HG03442 (cell line): Measurements from ENCODE around the gene MYO1E.
"Not testable (repeated sequence)": the region's sequence is repeated elsewhere in the genome, so short reads cannot be mapped to it uniquely, and the experiment has no call there.

Experiments used
- ATAC-seq: cut with Tn5 transposase; IDR thresholded peaks from one replicate; pipeline ENCODE4 v1.9.1; 2021; ENCODE audit warnings: mild to moderate bottlenecking, moderate library complexity; ENCODE audit not compliant: unreplicated experiment

MYO1E gene

DNA sequence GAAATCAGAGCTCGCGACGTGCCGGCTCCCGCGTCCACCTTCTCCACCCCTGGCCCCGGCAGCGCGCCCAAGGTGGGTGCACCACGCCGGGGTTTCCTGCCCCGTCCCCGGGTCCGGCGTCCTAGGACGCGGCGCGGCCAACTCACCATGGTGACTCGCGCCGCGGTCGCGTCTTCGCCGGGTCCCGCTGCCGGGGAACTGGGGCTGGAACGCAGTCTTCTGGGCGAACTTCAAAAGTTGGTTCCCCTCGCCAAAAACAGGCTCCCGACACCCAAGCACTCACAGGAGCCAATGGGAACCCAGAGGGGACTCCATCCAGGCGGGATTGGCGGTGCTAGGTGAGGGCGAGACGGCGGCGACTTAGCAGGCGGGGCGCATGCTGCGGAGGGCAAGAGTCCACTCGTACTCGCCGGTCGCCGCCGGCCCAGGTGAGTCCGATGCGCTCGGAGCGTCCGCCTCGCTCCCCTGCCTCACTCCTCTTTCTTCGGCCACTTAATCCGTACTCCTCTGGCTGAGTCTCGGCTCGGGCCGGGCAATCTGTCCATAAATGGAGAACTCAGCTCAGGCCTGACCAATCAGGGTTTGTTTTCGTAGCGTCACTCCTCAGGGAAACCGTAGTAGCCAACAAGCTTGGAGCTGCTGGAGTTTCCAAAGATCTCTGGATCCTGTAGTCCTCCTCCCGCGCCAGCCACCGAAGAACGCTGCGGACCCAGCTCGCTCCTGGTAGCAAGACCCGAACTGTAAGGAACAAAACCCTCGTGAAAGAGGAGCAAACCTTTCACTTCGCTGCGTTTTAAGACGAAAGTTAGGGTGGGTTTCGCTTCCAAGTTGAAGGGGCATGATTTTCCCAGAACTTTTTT, at the start of gene MYO1E:
Gene MYO1E (minus strand): TSS at position 520 of the 860 bp plus-strand sequence. CDS start 371 bp downstream, at position 149.
- ATAC-seq, result peak; percentile 53

DNA sequence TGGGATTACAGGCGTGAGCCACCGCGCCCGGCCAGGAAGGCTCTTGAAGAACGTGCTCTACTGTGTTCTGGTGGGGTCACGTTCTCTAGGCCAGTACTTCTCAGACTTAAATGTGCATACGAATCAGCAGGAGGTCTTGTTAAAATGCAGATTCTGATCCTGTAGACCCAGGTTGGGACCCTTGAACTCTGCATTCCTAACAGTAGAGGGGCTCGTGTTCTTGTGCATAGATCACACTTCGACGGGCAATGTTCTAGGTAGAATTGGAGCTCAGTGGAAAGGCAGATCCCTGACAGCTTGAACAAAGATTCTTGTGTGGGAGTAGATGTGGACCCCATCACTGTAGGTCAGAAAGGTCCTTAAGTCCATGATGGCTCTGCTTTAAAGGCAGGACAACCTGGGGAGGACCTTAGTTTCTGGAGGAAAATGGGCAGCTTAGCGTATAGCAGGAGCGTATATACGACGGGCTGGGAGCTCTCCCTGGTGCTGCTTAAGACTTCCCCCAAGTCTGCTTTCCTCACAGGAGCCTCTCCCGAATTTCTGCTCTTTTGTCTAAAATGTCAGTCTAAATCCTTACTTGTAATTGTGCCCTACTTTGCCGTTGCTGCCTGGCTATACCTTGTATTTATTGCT, 48.4 kb upstream of the MYO1E start:
- ATAC-seq, result no peak

DNA sequence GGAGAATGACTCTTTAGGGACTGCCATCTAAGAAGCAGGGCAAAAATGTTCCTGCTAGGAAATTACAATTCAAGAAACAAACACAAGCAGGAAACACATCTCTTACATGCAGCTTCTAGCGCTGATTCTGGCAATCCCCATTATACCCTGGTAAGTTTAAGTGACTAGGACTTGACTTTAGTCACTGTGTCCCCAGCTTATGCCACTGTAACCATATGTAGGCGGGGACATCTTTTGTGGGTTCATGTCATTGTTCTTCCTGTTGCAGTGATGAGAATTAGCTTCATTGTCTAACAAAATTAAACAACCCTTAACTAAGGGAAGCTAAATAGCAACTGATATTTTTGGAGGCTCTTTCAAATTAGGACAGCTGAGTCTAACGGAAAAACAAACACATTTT, 47.4 kb upstream of the MYO1E start:
- no peak for ATAC-seq

DNA sequence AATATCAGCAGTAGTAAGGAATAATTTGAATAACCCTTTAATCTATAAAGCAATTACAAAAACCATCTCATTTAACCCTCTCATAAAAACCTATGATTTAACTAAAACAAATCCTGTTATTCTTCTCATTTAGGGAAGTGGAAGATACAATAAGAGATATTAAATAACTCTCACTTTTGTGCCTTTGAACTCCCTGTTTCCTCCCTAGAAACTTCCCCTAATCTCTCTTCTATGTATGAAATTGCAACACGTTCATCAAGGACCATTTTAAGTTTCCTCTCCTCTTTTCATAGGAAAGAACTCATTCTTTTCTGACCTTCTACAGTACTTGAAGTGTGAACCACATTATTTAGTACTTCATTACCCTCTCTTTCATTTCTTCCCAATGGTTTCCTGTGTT, 46.5 kb upstream of the MYO1E start:
- ATAC-seq, result no peak

DNA sequence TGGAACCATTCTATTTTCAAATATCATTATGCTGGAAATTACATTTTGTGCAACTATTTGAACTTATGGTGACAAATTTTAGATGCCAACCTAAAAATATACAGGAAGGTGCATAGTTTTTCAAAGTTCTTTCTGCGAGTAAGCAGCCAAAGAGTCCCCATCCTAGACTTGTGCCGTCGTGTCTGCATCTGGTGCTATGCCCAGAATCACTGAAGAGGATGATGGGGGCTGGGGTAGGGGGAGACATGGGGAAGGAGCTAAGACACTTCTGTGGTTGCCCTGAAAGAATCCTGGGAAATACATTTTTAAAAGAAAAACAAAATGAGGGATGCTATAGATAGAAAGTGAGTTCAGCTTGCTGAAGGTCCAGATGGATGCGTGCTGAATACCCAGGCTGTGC, 44.1 kb upstream of the MYO1E start:
- no peak for ATAC-seq

DNA sequence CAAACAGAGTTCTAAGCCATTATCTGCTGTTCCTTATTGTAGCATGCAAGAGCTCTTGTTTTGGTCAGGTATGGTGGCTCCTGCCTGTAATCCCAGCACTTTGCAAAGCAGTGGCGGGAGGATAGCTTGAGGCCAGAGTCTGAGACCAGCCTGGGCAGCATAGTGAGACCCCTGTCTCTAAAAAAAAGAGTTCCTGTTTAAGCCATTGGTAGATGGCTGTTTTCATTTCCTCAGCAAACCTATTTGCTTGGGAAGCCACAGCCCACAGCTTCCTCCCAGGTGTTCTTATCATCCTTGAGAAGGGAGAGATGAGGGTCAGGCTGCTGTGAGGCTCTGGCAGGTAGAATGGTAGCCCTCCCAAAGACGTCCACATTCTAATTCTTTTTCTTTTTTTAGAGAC, 40.9 kb upstream of the MYO1E start:
- ATAC-seq, result no peak

DNA sequence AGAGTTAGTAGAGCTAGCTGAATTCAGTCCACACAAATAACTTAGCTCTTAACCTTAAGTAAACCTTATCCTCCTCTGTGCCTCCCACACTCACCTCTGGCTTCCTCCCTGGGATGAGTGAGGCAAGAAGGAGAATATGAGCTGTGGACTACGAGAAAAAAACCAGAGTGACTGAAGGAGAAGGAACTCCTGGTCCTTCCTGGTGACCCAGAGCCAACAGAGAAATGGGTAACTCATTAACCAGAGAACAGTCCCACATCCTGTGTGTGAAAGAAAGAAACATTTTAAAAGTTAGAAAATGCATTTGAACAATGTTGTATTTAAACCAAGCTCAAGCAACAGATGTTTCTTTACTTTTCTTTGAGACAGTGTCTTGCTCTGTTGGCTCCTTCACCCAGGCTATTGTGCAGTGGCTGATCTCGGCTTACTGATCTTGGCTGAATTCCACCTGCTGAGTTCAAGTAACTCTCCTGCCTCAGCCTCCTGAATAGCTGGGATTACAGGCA, 37.8 kb upstream of the MYO1E start:
- ATAC-seq, result no peak

DNA sequence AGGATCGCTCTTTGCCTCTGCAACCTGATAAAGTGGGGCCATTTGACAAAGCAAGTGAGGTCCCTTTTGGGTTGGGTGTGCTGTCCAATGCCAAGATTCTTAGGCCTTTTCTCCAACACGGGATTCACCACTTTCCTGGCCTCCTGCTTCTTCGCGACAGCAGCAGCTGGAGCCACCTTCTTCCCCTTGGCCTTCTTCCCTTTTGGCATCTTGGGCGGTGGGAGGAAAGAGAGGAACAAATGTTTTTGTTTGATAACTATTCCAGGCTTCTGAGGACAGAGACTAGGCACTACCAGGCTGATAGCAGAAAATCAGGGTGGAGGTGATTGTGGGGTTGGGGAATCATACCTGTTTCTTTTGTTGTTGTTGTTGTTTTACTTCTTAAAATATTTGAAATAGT, 35.3 kb upstream of the MYO1E start:
- no peak for ATAC-seq

DNA sequence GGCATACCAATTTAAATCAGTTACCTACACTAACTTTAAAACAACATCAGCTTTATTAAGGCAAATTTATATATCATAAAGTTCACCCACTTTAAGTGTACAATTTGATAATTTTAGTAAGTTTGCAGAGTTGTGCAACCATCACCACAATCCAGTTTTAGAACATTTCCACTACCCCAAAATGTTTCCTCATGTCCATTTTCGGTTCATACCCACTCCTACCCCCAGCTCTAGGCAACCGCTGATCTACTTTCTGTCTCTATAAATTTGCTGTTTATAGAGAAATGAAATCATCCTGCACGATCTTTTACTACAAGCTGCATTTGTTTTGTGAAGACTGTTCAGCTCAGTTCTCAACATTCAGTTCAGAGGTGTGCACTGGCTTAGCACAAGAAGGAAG, 33.8 kb upstream of the MYO1E start:
- no peak for ATAC-seq

DNA sequence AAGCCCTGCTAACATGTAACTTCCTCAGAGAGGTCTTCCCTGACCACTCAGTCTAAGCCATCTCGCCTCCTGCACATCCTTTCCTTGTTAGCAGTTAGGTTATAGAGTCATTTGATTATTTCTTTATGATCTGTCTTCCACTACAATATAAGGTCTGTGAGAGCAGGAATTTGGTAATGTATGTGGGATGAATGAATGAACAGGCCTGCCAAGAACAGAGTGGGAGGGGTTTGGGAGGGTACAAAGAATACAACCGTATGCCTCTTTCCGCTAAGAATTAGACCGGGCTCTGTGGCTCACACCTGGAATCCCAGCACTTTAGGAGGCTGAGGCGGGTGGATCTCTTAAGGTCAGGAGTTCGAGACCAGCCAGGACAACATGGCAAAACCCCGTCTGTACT, 32.4 kb upstream of the MYO1E start:
- ATAC-seq, result no peak

DNA sequence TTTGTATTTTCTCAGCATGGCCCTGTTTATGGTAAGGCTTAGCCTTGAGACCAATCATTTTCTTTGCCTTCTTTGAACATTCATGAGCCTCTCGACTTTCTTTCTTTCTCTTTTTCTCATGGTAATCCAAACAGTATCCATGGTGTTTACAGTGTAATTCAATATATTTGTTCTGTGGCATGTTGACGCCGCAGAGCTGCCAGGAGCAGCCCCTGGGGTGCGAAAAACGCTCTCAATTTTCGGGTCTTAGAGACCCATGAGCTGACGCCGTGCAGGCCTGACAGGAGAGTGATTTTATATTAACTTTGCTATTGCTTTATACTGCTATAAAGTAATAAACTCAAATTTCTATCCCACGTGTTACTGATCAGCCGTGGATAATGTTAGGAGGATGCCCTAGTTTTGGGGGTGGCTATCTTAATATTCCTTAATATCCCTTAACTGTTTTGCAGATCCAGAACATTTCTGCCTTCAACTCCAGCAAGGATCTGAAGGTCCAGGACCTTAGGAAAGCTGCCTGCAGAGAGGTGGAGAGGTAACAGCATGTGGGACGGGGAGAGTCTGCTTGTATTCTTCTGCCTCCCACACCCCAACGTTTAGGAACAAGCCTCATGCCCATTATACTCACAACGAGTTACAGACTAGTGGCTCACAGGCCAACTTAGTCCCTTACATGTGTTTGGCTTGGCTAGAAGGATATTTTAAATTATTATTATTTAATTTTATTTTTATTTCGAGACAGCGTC, 29.3 kb upstream of the MYO1E start:
- no peak for ATAC-seq

DNA sequence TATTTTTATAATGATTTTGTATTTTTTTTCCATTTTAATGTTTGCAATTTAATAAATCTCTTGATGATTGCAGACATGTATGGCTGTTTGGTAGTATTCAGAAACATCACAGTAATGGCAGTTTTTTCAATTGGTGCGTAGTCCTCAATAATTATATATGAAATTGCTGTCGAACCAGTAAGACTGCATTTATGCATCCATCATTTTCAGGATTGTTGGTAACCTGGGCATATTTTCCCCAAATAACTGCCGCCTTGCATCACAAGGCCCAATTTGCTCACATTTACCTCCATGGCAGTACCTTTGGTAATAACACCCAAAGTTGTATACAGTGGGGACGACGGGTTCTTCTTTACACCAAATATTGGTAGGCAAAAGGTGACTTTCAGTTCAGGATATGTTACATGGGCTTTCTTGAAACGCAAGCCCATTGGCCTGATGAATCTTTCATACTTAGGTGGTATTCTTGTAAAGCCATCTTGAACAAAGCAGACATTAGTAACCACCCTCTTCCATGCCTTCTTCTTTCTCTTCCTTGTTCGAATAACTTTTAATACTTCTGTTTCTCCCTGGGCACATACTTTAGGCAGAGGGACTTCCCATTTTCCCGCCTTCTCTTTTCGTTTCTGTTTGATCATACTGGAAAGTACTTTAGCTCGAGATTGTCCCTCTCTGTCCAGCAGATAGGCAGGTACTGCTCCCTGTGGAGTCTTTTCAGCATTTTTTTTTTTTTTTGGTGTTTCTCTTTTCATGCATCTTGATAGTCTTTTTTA, 28.6 kb upstream of the MYO1E start:
- not testable (repeated sequence) for ATAC-seq

DNA sequence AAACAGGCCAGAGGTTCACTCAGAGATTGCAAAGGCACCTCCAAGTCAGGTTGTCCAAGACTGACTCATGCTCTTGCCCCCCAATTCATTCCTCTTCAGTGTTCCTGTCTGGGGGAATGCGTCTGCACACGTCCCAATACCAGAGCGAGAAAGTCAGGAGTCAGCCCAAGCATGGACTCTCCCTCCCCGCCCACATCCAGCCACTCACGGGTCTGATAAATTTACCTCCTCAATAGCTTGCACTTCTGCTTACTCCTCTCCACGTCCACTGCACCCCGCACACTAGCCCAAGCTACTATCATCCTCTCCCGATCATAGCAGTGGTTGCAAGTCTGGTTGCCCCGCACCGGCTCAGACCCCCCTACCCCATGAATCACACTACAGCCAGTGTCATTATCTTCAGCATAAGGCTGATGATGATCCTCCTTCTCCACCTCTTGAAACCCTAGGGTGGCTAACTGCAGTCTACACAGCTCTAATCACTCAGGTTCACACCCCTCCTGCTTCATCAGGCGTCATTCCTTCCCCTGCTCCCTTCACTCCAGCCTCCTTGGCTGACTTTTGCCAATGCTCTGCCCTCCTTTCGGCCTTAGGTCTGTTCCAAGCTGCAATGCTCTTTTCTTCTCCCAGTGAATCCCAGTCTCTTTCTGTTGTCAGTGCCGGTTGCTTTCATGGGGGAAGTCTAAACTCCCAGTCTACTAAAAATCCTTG, 27.6 kb upstream of the MYO1E start:
- peak; percentile 11 for ATAC-seq

DNA sequence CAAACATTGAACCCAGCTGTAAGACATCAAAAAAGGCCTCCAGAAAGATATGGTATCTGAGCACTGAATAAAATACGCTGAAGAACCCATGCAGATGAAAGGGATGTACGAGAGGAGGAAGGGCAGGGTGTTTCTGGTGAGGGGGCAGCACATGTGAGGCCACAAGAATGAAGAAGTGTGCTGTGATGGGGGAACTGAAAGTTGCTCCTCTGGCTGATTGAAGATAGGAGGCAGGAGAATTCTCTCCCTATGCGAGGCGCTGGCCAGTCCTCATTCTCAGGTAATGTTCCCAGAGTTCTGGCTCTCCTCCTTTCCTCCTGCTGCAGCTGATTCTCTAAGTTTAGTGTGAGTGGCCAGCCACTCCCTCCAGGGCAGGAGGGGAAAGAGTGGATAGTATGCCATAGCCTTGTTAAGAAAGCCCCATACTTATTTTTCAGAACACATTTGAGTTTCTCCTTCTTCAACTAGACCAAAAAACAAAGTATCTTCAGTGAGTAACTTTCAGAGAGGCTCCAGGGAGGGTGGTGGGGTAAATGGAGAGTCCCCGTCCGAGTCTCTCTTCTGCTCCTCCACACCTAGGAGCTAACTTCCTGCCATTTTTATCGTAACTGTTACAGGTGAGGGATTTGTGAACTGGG, 26.9 kb upstream of the MYO1E start:
- peak; percentile 87 for ATAC-seq

DNA sequence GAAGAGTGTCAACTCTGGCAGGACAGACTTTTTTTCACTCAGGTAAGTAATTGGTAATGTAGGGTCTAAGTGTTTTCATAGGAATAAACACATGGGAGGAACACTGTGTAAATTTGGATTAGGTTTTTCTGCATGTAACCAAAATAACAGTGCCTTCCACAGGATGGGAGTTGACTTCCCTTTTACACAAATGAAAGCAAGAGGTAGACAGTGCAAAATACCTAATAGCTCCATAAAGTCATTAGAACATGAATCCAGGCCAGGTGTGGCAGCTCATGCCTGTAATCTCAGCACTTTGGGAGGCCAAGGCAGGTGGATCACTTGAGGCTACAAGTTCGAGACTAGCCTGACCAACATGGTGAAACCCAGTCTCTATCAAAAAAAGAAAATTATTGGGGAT, 25.5 kb upstream of the MYO1E start:
- no peak for ATAC-seq

DNA sequence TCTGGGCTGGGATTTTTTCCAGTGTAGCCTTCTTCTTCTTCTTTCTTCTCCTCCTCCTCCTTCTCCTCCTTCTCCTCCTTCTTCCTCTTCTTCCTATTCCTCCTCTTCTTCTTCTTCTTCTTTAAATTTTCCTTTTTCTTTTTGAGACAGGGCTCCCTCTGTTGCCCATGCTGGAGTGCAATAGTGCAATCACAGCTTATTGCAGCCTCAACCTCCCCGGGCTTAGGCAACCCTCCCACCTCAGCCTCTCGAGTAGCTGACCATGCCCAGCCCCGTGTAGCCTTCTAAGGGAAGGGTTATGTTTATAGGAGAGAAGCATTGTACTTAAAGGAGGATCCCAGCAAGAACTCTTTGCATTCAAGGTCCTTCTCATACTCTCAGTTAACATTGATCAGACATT, 24.0 kb upstream of the MYO1E start:
- ATAC-seq, result no peak

DNA sequence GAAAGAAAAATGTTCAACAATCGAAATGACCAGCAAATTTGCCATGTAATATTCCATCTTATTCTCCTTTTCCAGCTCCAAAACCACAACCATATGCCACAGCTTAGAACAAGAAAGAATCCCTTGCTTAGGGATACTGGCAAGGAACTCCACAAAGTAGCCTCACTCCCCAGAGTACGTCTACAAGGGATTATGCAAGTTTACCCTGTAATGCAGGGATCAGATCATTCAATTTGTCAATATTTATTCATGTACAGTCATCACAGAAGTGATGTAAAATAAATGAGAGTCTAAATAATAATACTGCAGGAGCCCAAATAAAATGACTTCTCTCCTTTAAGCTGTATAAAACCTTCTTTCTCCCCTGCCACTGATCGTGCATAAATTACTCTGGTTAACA, 23.5 kb upstream of the MYO1E start:
- ATAC-seq, result no peak

DNA sequence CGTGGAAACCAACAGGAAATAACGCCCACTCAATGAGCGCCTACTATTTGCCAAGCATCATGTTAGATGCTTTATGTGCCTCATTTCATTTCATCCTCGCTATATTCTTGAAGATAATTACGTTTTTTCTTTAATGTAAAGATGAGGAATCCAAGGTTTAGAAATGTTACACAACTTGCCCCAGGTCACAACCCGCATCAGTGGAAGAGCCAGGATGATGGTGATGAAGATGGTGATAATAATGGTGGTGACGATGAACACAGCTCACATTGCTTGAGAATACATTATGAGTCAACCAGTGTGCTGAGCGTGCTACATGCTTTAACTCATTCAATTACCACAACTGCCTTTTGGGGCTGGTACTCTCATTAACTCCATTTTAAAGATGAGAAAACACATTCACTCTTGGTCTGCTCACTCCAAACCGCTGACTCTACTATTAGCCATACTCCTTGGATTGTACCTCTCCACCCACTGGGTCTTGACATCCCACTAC, 21.5 kb upstream of the MYO1E start:
- no peak for ATAC-seq

DNA sequence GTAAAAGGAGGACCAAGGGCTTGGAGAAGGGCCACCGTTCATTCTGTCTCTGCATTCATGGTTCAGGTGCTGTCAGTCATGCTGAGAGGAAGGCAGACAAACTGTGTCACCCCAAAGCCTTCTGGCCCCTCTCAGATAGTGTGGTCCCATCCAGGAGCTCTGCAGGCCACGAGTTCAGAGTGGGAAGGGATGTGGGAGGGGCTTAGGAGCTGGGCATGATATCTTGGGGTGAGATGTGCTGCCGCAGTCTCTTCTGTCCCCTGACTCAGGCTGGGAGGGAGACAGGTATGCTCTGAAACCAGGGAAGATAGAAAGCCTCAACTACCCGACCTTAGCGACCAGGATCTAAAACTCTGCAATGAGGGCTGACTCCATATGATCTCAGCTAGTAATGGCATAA, 19.6 kb upstream of the MYO1E start:
- no peak for ATAC-seq

DNA sequence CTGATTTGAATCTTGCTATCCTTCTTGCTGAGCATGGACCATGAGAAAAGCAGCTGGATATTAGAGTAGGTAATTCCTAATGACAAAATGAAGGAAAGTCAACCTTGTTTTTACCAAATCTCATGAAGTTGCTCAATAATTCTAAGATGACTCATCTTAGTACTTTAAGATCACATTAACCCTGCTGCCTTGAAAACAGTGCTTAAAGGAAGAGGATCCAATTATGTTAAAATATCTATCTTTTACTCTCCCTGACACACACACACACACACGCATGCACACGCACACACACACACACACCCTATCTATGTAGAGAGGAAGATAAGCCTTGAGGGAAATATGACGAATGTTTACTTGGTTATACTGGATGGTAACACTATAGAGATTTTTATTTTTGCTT, 16.0 kb upstream of the MYO1E start:
- ATAC-seq, result no peak
